ENCODE data around the gene SLC9A3.

The SLC9A3 gene

GRCh38 chr5:539469-540070, 15.3 kb upstream of the SLC9A3 start:
- no peak for DNase-seq

GRCh38 chr5:538801-539468, 14.7 kb upstream of the SLC9A3 start:
- no peak for DNase-seq

GRCh38 chr5:538271-538771, 14.1 kb upstream of the SLC9A3 start:
- DNase-seq = no peak

DNA sequence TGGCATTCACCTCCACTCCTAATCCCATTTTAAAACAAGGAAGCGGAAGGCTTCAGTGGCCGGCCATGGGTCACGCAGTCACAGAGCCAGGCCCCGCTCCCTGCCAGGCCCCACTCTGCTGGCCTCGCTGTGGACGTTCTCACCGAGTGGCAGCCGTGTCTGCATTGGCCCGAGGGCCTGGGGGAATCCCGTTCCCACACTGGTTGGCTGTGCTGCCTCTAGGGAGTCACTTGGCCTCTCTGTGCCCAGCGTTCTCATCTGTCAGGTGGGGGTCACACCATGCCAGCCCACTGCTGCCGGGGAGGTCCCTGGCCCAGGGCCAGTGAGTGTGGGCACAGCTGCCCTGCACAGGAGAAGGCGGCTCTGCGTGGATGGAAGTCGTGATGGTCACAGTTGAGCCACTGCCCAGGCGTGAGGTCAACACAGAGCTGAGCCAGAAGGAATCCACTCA, 13.4 kb upstream of the SLC9A3 start:
- DNase-seq = no peak

GRCh38 chr5:537098-537497, 12.8 kb upstream of the SLC9A3 start:
- no peak for DNase-seq

DNA sequence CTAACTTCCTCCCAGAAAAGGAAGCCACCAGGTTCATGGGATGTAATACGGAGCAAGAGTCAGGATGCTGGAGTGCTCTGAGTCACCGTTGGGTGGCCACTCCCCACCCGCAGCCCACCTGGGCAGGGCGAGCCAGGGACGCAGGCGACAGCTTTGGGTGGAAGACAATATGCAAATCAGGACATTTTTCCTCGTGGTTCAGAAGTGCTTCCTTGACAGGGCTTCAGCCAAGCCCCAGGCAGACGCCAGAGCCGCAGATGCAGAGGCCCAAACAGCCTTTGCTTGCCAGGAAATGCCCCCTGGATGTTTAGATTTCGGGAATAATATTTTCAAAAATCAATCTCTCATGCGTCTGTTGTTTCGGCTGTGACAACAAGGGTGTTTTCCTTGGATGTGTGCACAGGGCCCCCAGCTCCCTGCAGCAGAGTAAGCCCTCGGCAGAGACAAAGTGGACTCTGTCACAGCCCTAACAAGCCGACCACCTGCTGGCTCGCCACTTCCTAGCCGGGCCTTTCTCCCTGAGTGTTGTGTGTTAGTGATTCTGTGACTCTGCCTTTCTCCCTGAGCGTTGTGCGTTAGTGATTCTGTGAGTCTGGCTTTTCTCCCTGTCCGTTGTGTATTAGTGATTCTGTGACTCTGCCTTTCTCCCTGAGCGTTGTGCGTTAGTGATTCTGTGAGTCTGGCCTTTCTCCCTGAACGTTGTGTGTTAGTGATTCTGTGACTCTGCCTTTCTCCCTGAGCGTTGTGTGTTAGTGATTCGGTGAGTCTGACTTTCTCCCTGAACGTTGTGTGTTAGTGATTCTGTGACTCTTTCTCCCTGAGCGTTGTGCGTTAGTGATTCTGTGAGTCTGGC, 11.8 kb upstream of the SLC9A3 start:
- DNase-seq = no peak

- no peak for DNase-seq
Observed at GRCh38 chr5:534743-535671, 10.8 kb upstream of the SLC9A3 start.

DNA sequence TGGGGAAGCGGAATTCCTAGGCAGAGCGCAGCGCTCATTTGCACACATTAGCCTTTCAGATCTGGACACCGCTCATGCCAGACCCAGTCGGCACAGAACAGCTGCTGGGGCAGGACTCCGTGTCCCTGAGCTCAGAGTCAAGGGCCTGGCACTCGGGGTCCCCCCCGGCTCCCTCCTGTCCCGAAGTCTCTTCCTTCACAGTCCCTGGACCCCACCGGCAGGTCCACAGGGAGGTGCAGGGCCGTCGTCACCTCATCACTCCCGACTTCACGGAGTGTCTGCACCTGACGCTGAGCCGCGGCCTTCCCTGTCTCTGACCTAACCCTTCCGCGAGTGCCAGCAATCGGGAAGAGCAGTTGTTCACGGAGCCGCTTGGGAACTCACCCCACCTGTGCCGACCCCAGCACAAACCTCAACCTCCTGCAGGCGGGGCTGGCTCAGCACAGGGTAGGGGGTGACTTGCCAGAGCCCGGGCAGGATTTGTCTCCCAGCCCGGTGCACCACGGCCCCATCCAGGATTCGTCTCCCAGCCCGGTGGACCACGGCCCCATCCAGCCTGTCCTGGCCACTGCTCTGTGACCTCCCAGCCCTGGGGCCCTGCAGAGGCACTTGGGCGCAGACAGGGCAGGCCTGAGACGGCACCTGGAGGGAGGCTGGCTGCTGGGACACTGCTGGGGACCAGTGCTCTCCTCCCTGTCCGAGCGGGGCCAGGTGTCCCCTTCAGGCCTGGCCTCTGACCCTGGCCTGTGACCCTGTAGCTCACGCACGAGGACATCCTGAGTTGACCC, 9.9 kb upstream of the SLC9A3 start:
- DNase-seq = no peak

GRCh38 chr5:533243-533954, 9.2 kb upstream of the SLC9A3 start:
- DNase-seq = no peak

GRCh38 chr5:532521-533242, 8.4 kb upstream of the SLC9A3 start:
- no peak for DNase-seq

DNA sequence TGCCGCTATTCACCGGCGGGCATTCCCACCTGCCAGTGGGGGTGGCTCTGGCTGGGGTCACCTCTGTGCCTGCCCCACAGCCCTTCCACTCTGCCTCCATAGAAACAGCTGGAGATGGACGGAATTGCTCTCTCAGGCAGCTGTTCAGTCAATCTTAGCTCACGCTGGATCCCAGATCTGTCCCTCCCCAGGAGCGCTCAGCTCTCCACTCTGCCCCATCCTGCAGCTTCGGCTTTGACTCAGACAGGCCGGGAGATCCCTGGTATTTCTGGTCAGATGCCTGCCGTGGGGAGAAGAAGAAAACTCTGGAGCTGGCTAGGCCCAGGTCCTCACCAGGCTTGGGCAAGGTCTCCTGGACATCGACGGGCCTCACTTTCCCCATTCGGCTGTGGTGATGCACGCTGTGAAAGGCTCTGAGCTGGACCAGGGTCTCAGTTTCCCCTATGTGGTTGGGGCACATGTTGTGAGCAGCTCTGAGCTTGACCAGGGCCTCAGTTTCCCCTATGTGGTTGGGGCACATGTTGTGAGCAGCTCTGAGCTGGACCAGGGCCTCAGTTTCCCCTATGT, 7.6 kb upstream of the SLC9A3 start:
- DNase-seq = no peak

- DNase-seq = no peak
Observed at GRCh38 chr5:531101-531748, 7.0 kb upstream of the SLC9A3 start.

GRCh38 chr5:530001-530955, 6.0 kb upstream of the SLC9A3 start:
- peak in 1 of 58 donors; percentile 14 for DNase-seq

DNA sequence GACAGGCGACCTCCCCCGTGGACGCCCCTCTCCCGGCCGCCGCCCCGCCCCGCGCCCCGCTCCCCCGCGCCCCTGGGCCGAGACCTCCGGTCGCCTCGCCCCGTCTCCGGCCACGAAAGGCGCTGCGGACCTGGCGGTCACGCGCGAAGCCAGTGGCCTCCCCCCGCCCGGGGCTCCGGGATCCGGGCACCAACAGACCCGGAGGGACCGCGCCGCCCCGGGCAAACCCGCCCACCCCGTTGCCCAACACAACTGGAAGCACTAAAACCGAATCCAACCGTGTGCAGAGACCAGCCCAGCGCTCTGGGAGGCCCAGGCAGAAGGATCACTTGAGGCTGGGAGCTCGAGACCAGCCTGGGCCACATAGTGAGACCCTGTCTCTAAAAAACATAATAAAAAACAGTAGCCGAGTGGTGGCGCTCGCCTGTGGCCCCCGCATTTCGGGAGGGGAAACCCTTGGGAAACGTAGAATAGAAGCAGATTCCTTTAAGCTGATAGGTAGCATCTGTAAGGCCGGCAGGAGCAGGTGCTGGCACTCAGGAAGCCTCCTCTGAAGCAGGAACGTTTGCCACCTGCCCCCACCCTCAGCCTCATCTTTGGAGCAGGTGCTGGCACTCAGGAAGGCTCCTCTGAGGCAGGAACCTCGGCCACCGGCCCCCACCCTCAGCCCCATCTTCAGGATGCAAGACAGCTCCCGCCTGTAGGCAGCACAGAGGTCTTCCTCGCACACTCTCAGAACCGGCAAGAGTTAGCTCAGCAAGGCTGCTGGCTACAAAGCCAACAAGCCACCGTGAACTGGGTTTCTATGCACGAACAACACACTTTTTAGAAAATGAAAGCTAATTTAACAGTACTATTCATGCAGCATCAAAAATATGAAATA, 4.6 kb upstream of the SLC9A3 start:
- DNase-seq = no peak

All from anterior cingulate cortex (tissue), 58 donors.